VCaP (cell line): Measurements from ENCODE around the gene NEGR1.

Experiments used
- H3K27ac ChIP-seq: fragments of 450-650 bp; 2 replicates; pipeline ENCODE4 v1.5.1; 2017
- CTCF ChIP-seq: fragments of 450-650 bp; conservative IDR thresholded peaks from 2 replicates; pipeline ENCODE4 v1.5.1; 2017; ENCODE audit warnings: mild to moderate bottlenecking, moderate library complexity

The NEGR1 gene

DNA sequence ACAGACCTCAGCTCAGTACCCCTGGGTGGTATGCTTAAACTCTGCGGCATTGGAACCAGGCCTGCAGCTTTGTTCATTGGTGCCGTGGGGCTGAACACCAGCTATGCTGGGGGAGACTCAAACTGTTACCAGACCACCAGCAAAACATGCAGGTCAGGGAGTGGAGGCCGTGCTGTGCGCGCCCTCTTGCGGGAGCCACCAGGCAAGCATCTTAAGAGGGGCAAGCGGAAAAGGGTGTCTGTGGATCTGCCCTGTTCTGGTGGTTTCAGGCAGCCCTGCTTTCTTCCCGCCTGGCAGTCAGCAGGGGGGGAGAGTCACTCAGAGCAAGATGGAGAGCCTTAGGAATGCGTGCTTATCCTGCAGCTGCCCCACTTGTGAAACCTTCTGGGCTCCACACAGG lies 924.6 kb downstream of the NEGR1 start:
- H3K27ac ChIP-seq: no peak overlapping the region
- TF ChIP-seq CTCF: no peak

DNA sequence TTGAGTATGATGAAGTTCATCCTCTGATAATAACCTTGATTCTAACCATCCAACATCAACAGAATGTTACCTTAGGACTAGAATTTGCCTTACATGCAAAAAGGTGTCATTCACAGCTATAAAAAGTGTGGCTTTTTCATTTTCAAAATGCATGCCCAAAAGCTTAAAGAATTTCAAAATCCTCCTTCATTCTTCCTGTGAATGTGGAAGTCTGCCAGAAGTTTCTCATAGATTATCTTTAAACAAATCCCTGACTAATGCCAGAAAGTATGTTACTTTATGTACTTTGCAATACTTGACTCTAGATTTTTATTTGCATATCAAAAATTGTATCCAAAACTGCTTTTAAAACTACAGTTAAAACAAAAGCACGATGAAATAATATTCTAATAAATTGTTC lies 930.9 kb downstream of the NEGR1 start:
- H3K27ac ChIP-seq: no peak overlapping the region
- no peak for TF ChIP-seq CTCF

DNA sequence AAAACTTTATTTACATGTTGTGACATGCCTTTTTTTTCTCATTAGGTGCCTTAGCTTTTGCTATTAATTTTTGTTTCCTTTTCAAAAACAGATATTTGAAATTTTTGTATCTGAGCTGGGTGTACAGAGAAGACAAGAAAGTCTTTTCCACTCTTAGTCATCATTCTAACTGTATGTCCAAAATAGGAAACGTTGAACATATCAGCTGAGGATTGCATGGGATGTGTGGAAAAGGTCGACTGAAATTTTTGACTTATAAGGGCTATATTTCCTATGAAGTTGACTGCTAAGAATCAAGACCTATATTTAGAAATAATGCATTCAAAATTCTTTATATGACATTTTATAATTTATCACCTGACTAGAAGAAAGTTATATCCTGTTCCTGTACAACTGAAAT lies 931.5 kb downstream of the NEGR1 start:
- no peak for TF ChIP-seq CTCF

DNA sequence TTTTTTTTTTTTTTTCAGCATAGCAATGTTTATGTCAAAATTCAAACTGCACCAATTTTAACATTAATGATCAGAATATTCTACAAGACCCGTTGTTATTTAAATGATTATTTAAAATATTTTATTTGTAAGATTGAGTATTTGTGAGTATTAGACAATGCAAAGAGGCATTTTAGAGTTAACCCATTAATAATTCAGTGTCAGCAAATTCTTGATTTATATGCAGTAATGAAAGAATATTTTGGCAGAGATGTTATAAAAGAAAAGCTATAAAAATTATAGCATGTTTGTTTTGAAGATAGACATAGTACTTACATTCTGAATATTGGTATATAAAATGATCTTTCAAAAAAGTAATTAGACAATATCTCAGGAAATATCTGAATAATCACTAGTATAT lies 932.0 kb downstream of the NEGR1 start:
- H3K27ac ChIP-seq: no peak overlapping the region
- TF ChIP-seq CTCF: no peak

More for the DNA sequence above, 931.5 kb downstream of the NEGR1 start:
- H3K27ac ChIP-seq: no peak overlapping the region
